SK-N-MC (cell line): ENCODE results near the gene GCH1.

Experiments
- EZH2 ChIP-seq: fragments of 200-600 bp; sonication (generic); IDR thresholded peaks from one replicate; pipeline ENCODE4 v1.6.1; 2017; ENCODE audit warnings: antibody characterized with exemption
- FOXP2 ChIP-seq: optimal IDR thresholded peaks from 2 replicates; pipeline ENCODE3; 2011; ENCODE audit warnings: mild to moderate bottlenecking, moderate library complexity; ENCODE audit not compliant: insufficient read depth; ENCODE audit errors: extremely low read length, control extremely low read depth
- POLR2AphosphoS5 ChIP-seq: IDR thresholded peaks from 2 replicates; pipeline ENCODE4 v1.6.1; 2012; ENCODE audit warnings: mild to moderate bottlenecking, low read depth, low read length, borderline replicate concordance

DNA sequence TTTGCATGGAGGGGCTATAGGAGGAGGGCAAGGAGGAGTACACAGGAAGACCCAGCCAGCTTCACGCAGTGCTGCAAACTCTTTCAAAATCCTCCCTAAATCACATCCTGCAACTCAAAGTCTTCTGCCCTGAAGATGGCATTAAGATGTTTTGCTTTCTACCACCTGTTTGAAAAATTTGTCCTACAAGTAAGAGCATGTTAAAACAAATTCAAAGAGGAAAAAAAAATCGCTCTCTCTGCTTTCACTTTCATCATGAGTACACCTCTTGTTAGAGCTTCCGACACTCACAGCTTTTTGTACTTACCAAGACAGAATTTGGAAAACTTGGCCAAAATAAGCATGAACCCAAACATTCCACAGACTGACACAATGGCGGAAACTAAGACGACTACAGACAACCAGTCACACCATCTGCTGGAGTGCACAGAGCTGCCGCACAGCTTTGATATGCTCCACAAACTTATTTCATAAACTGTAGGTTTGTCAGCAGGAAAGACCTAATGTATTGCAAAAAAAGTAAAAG, 21.3 kb downstream of the GCH1 start:
- TF ChIP-seq EZH2 = no peak
- no peak for TF ChIP-seq POLR2AphosphoS5
- TF ChIP-seq FOXP2 = no peak
